A549 (cell line): Measurements from ENCODE around the gene PDZD4. TPM values are rescaled to one million over a fixed set of nuclear protein-coding genes. Genes with fewer than 3 reads are reported as not detected.

ENCODE experiments used
- ATAC-seq, 2 experiments: fragments of 200-7000 bp in 1 of 2; fragments of >200 bp in 1 of 2; cut with Nextera tagmentation in 1 of 2; cut with Tn5 transposase in 1 of 2; 3 replicates each; pipeline versions ENCODE4 v1.8.0 to v1.9.1; 2018 to 2020; ENCODE audit warnings: mild to moderate bottlenecking in 1 of 2, moderate library complexity in 1 of 2
- CTCF ChIA-PET: fragments of 300-600 bp; sonication (Branson Sonifier 250); formaldehyde crosslinking; extraction: SDS; loops from one replicate; lab custom pipeline; 2021; ENCODE audit warnings: antibody characterized with exemption, inconsistent platforms; lab: Yijun Ruan, JAX
- POLR2A ChIA-PET: fragments of 350-600 bp; formaldehyde crosslinking; extraction: SDS; loops from one replicate; lab custom pipeline; 2021; ENCODE audit warnings: antibody characterized with exemption, inconsistent platforms; lab: Yijun Ruan, JAX
- DNase-seq, 2 experiments: peaks; one replicate each; pipeline versions ENCODE4 v3.0.0 to v3.0.0-alpha.2; 2011 to 2016; ENCODE audit warnings: low read depth in 1 of 2, low spot score in 1 of 2
- FAIRE-seq: peaks from 2 replicates; lab custom pipeline; 2011; peaks lifted over from hg19 to GRCh38; lab: Jason Lieb, UNC
- H3K27ac ChIP-seq, 2 experiments: fragments of >200 bp; sonication (Bioruptor Twin); formaldehyde crosslinking; 3 replicates each; pipeline ENCODE4 v1.5.1; 2016 to 2017
- H3K4me1 ChIP-seq: fragments of >200 bp; sonication (Bioruptor Twin); formaldehyde crosslinking; 3 replicates; pipeline ENCODE4 v1.6.1; 2016
- H3K4me2 ChIP-seq: fragments of >200 bp; sonication (Bioruptor Twin); formaldehyde crosslinking; 3 replicates; pipeline ENCODE4 v1.6.1; 2016
- H3K4me3 ChIP-seq: fragments of >200 bp; sonication (Bioruptor Twin); formaldehyde crosslinking; 3 replicates; pipeline ENCODE4 v1.5.1; 2016
- H3K9me3 ChIP-seq: fragments of >200 bp; sonication (Bioruptor Twin); formaldehyde crosslinking; 3 replicates; pipeline ENCODE4 v1.6.1; 2016
- CHD2 ChIP-seq: fragments of 150-350 bp; IDR thresholded peaks from 2 replicates; pipeline ENCODE4 v1.6.1; 2014; ENCODE audit warnings: low read length; ENCODE audit not compliant: partially characterized antibody
- EHMT2 ChIP-seq: fragments of 200-600 bp; sonication (generic); IDR thresholded peaks from 2 replicates; pipeline ENCODE4 v1.6.1; 2016; ENCODE audit warnings: antibody characterized with exemption, low read depth, mild to moderate bottlenecking, moderate library complexity
- ESRRA ChIP-seq: fragments of 150-350 bp; IDR thresholded peaks from 2 replicates; pipeline ENCODE4 v1.6.1; 2014; ENCODE audit warnings: mild to moderate bottlenecking, low read length, borderline replicate concordance
- FOSL2 ChIP-seq, 2 experiments: fragments of 450-650 bp in 1 of 2; fragments of >200 bp in 1 of 2; sonication (Bioruptor Twin) in 1 of 2; formaldehyde crosslinking; IDR thresholded peaks; 2 replicates each; pipeline versions ENCODE4 v1.5.0 to v1.6.1; 2016 to 2020; ENCODE audit warnings: mild to moderate bottlenecking in 1 of 2, moderate library complexity in 1 of 2
- FOXS1 ChIP-seq: fragments of 250-450 bp; sonication (Bioruptor Pico); IDR thresholded peaks from 2 replicates; pipeline ENCODE4 v1.5.0; 2020; ENCODE audit warnings: mild to moderate bottlenecking, moderate library complexity
- HOXA7 ChIP-seq: fragments of 250-450 bp; sonication (Bioruptor Pico); IDR thresholded peaks from 2 replicates; pipeline ENCODE4 v1.5.0; 2020; ENCODE audit warnings: mild to moderate bottlenecking, moderate library complexity
- JUN ChIP-seq, 2 experiments: fragments of >200 bp; sonication (Bioruptor Twin); formaldehyde crosslinking; IDR thresholded peaks; 2 replicates in 1 of 2; 3 replicates in 1 of 2; pipeline ENCODE4 v1.6.1; 2016 to 2017
- JUNB ChIP-seq: fragments of >200 bp; sonication (Bioruptor Twin); formaldehyde crosslinking; IDR thresholded peaks from 2 replicates; pipeline ENCODE4 v1.6.1; 2016
- NFE2L2 ChIP-seq: fragments of 150-350 bp; conservative IDR thresholded peaks from 2 replicates; pipeline ENCODE4 v1.6.1; 2014; ENCODE audit warnings: low read length
- PHF8 ChIP-seq: fragments of 200-600 bp; sonication (generic); IDR thresholded peaks from 2 replicates; pipeline ENCODE4 v1.6.1; 2016; ENCODE audit warnings: low read depth, mild to moderate bottlenecking, antibody characterized with exemption, moderate library complexity, borderline replicate concordance
- RFX5 ChIP-seq: fragments of 450-650 bp; IDR thresholded peaks from 2 replicates; pipeline ENCODE4 v1.7.1; 2014; ENCODE audit warnings: antibody characterized with exemption, mild to moderate bottlenecking, moderate library complexity
- ZC3H11A ChIP-seq: fragments of 450-650 bp; IDR thresholded peaks from 2 replicates; pipeline ENCODE4 v1.6.1; 2014; ENCODE audit warnings: antibody characterized with exemption, mild to moderate bottlenecking
- ZFP36 ChIP-seq: fragments of 450-650 bp; IDR thresholded peaks from 2 replicates; pipeline ENCODE4 v1.6.1; 2014; ENCODE audit warnings: borderline replicate concordance; ENCODE audit not compliant: partially characterized antibody
- WGBS: methylation state at CpG from one replicate; pipeline ENCODE4 v1.1.6; 2017; ENCODE audit errors: missing lambda C conversion rate; 5-methylcytosine and 5-hydroxymethylcytosine counted together
- polyA plus RNA-seq, 4 experiments: library from polyadenylated mRNA; depleted of rRNA in 3 of 4; stranded (reverse); fragments of >200 nt; fragmentation: RNase III in 1 of 4; extraction: RNeasy Plus Mini Kit Qiagen cat#74134 plus additional on column Dnase treatment in 1 of 4; gene quantifications; 2 replicates in 3 of 4; 3 replicates in 1 of 4; pipeline ENCODE4 v1.2.3, GENCODE V29; 2011 to 2017
- TF ChIP-seq, protein P1 (sequence below): fragments of 150-350 bp; IDR thresholded peaks from 2 replicates; pipeline ENCODE4 v1.6.1; 2014; ENCODE audit warnings: low read depth, mild to moderate bottlenecking, low read length
- TF ChIP-seq, protein P2 (sequence below): fragments of 250-450 bp; sonication (Bioruptor Pico); IDR thresholded peaks from 2 replicates; pipeline ENCODE4 v1.5.0; 2021; ENCODE audit warnings: mild to moderate bottlenecking, moderate library complexity, borderline replicate concordance
- TF ChIP-seq, protein P3 (sequence below): IDR thresholded peaks from 2 replicates; pipeline ENCODE4 v1.6.1; 2012
- TF ChIP-seq, protein P4 (sequence below): fragments of 450-650 bp; IDR thresholded peaks from 2 replicates; pipeline ENCODE4 v1.6.1; 2014; ENCODE audit warnings: antibody characterized with exemption

Gene PDZD4
- polyA plus RNA-seq, 2 of the 4 experiments (the other 2 are of a cell fraction): 1.2 to 3.0 TPM

DNA sequence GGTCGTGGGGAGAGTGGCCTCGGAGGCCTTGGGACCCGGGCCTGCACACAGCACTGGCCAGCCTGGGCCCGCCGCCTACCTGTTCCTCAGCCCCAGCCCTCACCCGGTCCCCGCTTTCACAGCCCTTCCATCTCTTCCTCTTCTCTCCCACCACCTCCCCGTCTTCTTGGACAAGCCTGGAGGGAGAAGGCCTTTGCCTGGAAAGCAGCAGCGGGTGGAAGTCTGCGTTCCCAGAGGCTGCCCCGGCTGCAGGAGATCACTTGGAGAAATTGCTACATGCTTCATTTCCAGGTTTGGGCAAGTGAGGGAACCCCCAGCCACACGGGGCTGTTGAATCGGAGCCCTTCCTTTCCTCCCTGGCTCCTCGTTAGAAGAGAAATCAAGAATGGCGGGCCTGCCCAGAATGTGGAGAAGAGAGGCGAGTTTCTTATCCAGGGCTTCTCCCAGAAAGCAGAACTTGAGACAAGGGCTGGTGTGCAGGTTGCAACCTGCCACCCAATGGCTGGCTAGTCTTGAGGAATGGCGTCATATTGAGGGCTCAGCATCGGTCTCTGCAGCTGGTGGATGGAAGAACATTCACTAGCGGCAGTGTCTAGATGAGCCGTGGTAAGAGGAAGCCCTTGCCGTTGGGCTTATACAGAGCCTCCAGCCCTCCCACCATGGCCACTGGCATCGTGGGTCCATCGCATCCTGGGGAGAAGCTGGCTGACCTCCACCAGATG lies 1.2 kb upstream of the PDZD4 start:
- TF ChIP-seq ESRRA: no peak
- no peak for TF ChIP-seq JUNB
- TF ChIP-seq FOXS1: no peak
- TF ChIP-seq HOXA7: no peak
- TF ChIP-seq, protein P1, sequence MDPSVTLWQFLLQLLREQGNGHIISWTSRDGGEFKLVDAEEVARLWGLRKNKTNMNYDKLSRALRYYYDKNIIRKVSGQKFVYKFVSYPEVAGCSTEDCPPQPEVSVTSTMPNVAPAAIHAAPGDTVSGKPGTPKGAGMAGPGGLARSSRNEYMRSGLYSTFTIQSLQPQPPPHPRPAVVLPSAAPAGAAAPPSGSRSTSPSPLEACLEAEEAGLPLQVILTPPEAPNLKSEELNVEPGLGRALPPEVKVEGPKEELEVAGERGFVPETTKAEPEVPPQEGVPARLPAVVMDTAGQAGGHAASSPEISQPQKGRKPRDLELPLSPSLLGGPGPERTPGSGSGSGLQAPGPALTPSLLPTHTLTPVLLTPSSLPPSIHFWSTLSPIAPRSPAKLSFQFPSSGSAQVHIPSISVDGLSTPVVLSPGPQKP: no peak
- no peak for TF ChIP-seq ZC3H11A
- TF ChIP-seq CHD2: no peak
- TF ChIP-seq ZFP36: no peak
- no peak for TF ChIP-seq RFX5
- TF ChIP-seq, protein P2, sequence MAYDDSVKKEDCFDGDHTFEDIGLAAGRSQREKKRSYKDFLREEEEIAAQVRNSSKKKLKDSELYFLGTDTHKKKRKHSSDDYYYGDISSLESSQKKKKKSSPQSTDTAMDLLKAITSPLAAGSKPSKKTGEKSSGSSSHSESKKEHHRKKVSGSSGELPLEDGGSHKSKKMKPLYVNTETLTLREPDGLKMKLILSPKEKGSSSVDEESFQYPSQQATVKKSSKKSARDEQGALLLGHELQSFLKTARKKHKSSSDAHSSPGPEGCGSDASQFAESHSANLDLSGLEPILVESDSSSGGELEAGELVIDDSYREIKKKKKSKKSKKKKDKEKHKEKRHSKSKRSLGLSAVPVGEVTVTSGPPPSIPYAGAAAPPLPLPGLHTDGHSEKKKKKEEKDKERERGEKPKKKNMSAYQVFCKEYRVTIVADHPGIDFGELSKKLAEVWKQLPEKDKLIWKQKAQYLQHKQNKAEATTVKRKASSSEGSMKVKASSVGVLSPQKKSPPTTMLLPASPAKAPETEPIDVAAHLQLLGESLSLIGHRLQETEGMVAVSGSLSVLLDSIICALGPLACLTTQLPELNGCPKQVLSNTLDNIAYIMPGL: no peak
- TF ChIP-seq, protein P3, sequence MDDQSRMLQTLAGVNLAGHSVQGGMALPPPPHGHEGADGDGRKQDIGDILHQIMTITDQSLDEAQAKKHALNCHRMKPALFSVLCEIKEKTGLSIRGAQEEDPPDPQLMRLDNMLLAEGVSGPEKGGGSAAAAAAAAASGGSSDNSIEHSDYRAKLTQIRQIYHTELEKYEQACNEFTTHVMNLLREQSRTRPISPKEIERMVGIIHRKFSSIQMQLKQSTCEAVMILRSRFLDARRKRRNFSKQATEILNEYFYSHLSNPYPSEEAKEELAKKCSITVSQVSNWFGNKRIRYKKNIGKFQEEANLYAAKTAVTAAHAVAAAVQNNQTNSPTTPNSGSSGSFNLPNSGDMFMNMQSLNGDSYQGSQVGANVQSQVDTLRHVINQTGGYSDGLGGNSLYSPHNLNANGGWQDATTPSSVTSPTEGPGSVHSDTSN: no peak
- Histone ChIP-seq H3K9me3 (no peaks in the 10 kb centered on the region), H3K27ac (no peak overlapping the region), H3K4me2 (no peak overlapping the region), H3K4me3 (no peak overlapping the region), H3K4me1 (0 out of 3 replicates have a peak, but pooled peaks cover 8% of the 10 kb centered on the region)
- DNase-seq (no peak), FAIRE-seq (no peak), ATAC-seq (no peak)
- ChIA-PET POLR2A (no interaction called here), CTCF (no interaction called here)
- 77% methylated on average over 18 of the region's 23 CpGs for WGBS

DNA sequence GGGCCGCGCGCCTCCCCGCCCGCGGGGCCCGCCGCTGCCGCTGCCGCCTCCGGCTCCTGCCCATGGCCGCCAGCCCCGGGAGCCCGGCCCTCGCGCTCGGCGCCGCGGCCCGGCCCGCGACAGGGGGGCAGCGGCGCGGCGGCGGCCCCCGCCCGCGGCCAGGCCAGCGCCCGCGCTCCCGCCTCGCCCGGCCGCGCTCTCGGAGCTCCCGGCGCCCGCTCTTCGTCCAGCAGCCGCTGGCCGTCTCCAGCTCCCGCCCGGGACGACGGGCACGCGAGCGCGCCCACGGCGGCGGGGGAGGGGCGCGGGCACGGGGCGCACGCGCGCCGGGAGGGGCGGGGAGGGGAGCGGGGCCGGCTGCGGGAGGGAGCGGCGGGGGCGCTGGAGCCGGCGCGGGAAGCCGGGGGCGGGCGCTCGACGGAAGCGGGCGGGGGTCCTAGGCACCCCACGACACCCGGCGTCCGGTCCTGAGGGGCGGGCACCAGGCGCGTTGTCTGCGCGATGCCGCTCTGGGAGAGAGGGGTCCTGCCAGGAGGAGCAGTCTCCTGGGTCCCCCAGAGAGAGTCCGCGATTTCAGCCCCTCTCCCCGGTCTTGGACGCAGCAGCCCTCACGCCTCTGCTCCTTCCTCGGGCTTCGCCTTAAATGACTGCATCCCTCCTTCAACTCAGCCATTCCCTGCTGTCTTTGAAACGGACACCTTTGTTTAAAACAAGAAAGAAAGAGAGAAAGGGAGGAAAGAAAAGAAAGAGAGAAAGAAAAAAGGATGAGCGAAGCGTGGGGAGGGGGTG lies 490 bp upstream of the PDZD4 start:
- Histone ChIP-seq H3K9me3 (no peaks in the 10 kb centered on the region), H3K4me3 (peak overlapping the region; percentile 60)
- CTCF ChIA-PET: no interaction called here
- TF ChIP-seq FOSL2 (IDR thresholded peaks at IDR 0.05) (no peak), FOSL2 (CRISPR knock-in tag; IDR thresholded peaks at IDR 0.05) (no peak), JUNB (no peak), JUN (IDR thresholded peaks at IDR 0.05) (no peak), NFE2L2 (no peak), ZC3H11A (no peak), EHMT2 (no peak), PHF8 (no peak)
- TF ChIP-seq, protein P2: no peak
- TF ChIP-seq, protein P4, sequence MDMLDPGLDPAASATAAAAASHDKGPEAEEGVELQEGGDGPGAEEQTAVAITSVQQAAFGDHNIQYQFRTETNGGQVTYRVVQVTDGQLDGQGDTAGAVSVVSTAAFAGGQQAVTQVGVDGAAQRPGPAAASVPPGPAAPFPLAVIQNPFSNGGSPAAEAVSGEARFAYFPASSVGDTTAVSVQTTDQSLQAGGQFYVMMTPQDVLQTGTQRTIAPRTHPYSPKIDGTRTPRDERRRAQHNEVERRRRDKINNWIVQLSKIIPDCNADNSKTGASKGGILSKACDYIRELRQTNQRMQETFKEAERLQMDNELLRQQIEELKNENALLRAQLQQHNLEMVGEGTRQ: no peak
- TF ChIP-seq, all 56 proteins: peak for 0
- 67% methylated on average over 16 of the region's 102 CpGs for WGBS
- Histone ChIP-seq H3K4me2 (peak overlapping the region; percentile 100), H3K4me1 (0 out of 3 replicates have a peak, but pooled peaks cover 8% of the 10 kb centered on the region), H3K27ac (peak overlapping the region in 1 of 2 experiments; percentile 82; a peak in 3 of 6 replicates)
- FAIRE-seq (no peak), DNase-seq (no peak), ATAC-seq (0 out of 6 replicates have a peak, but pooled peaks of 1 of the 2 experiments have one; percentile 21)
- POLR2A ChIA-PET: no interaction called here
